Right kidney (tissue), 1 donor: ENCODE results near the gene ABCD4.
A peak's percentile ranks its signal among the peaks of the same experiment; 100 is the strongest.

Experiments used
- DNase-seq: peaks from one replicate; pipeline ENCODE4 v3.0.0-alpha.2; 2016

ABCD4 gene

GRCh38 chr14:74260525-74261233, 42.1 kb downstream of the ABCD4 start:
- no peak for DNase-seq

GRCh38 chr14:74259513-74259912, 43.2 kb downstream of the ABCD4 start:
- DNase-seq: no peak

- no peak for DNase-seq
Measured at GRCh38 chr14:74258764-74259035, 44.0 kb downstream of the ABCD4 start.

GRCh38 chr14:74257941-74258763, 44.6 kb downstream of the ABCD4 start:
- DNase-seq: peak; percentile 55

GRCh38 chr14:74257078-74257940, 45.4 kb downstream of the ABCD4 start:
- peak; percentile 78 for DNase-seq

- DNase-seq: no peak
Measured at GRCh38 chr14:74255281-74255680, 47.5 kb downstream of the ABCD4 start.

GRCh38 chr14:74249433-74250375, 53.0 kb downstream of the ABCD4 start:
- DNase-seq: no peak

- DNase-seq: no peak
Measured at GRCh38 chr14:74248017-74248416, 54.7 kb downstream of the ABCD4 start.

- DNase-seq: no peak
Measured at GRCh38 chr14:74246542-74246941, 56.2 kb downstream of the ABCD4 start.

- DNase-seq: no peak
Measured at GRCh38 chr14:74245292-74245691, 57.4 kb downstream of the ABCD4 start.

GRCh38 chr14:74244115-74244514, 58.6 kb downstream of the ABCD4 start:
- no peak for DNase-seq

- no peak for DNase-seq
Measured at GRCh38 chr14:74243051-74243450, 59.7 kb downstream of the ABCD4 start.

- DNase-seq: peak; percentile 44
Measured at GRCh38 chr14:74242780-74243042, 60.0 kb downstream of the ABCD4 start.

GRCh38 chr14:74242021-74242779, 60.5 kb downstream of the ABCD4 start:
- peak; percentile 73 for DNase-seq

- DNase-seq: no peak
Measured at GRCh38 chr14:74241652-74242017, 61.1 kb downstream of the ABCD4 start.

- peak; percentile 86 for DNase-seq
Measured at GRCh38 chr14:74240794-74241651, 61.7 kb downstream of the ABCD4 start.

- peak; percentile 75 for DNase-seq
Measured at GRCh38 chr14:74239848-74240793, 62.6 kb downstream of the ABCD4 start.

GRCh38 chr14:74238974-74239847, 63.5 kb downstream of the ABCD4 start, which contains the start of gene VSX2:
VSX2 (plus strand) TSS chr14:74239449; CDS start chr14:74239562, 113 bp downstream.
- peak; percentile 18 for DNase-seq
